Smooth muscle cell of the pulmonary artery (primary cell): ENCODE measurements around the gene SOAT2. TPM values are rescaled to one million over a fixed set of nuclear protein-coding genes. Genes with fewer than 3 reads are reported as not detected.

Experiments used
- total RNA-seq: library from RNA; depleted of rRNA; stranded (reverse); fragments of >200 nt; gene quantifications from 2 replicates; pipeline ENCODE4 v1.2.3, GENCODE V29; 2014

The SOAT2 gene
- not detected in 2 replicates for total RNA-seq

GRCh38 chr12:53102883-53103807, at the start of gene SOAT2:
Gene SOAT2 (plus strand): TSS chr12:53103486. CDS start chr12:53103578, 92 bp downstream.

DNA sequence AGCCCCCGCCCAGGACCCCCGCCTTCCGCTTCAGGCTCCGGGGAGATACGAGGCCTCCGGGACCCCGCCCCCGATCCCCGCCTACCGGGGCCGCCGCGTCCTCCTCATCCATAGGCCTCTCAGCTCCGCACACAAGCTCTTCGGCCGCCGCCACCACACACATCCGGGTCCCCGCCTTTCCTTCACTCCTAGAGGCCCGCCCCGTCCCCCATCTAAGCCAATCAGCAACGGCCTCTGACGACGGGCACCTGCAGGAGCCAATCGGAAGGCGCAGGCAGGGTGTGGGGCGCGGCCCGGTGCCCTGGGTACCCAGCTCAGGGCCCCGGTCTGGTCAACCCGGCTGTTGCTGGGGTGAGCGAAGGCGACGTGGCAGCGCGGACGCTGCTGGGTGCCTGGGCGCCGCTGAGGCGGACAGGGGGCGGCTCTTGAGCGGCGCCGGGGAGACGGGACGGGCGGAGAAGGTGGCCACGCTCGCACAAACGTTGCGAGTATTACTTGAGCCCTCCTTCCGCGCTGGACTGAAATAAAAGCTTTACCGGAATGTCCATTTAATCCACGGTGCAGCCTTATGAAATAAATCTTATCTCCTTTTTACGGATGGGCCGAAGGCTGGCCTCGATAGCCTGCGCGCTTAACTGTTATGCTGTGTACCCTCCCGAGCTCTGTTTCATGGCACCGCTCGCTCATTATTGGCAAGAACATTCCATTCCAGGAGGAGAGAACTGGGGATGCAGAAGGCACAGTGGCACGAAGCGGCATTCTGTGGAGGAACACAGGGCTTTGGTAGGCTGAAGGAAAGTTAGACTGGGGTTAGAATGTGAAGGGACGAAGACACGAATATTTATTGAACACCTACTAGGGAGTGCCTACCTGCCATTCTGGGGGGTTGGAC, 23.8 kb upstream of the SOAT2 start, which contains the start of gene SPRYD3:
Gene SPRYD3 (minus strand): TSS at position 165 of the 892 bp plus-strand sequence. CDS start 57 bp downstream, at position 108.

DNA sequence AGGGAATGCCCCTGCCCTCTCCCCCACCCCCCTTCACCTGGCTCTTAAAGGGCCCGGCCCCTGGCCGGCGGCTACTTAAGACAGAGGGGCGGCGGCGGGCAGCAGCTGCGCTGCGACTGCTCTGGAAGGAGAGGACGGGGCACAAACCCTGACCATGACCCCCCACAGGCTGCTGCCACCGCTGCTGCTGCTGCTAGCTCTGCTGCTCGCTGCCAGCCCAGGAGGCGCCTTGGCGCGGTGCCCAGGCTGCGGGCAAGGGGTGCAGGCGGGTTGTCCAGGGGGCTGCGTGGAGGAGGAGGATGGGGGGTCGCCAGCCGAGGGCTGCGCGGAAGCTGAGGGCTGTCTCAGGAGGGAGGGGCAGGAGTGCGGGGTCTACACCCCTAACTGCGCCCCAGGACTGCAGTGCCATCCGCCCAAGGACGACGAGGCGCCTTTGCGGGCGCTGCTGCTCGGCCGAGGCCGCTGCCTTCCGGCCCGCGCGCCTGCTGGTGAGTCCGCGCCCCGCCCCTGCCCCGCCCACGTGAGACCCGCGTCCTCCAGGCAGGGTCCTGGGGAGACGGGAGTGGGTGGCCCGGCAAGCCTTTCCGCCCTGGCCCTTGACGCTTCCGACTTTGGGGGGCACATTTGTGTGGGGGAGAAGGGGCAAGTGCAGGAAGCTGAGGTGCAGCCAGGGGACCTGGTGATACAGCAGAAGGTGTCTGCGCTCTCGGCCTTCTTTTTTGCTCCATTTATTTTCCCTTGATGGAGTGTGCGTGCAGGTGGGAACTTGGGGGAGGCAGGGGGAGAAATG, 5.5 kb upstream of the SOAT2 start, which contains the start of gene IGFBP6:
Gene IGFBP6 (plus strand): TSS at position 104 of the 790 bp plus-strand sequence. CDS start 51 bp downstream, at position 155.

Other genes starting within 250 kb of the SOAT2 start
- gene KRT8, start 198.4 kb upstream of the SOAT2 start, total RNA-seq = 9.3 and 32.5 TPM in 2 replicates
- gene KRT18, start 154.4 kb upstream of the SOAT2 start, total RNA-seq = 19.9 and 35.7 TPM in 2 replicates
- gene EIF4B, start 97.0 kb upstream of the SOAT2 start, total RNA-seq = 1,099 and 1,143 TPM in 2 replicates
- gene TNS2, start 53.4 kb upstream of the SOAT2 start, total RNA-seq = 38.4 and 61.1 TPM in 2 replicates
- 25.8 and 35.8 TPM in 2 replicates for gene SPRYD3, start 24.1 kb upstream of the SOAT2 start, total RNA-seq
- 417 and 460 TPM in 2 replicates for gene IGFBP6, start 5.8 kb upstream of the SOAT2 start, total RNA-seq
- 14.8 and 15.4 TPM in 2 replicates for gene ZNF740, start 77.2 kb downstream of the SOAT2 start, total RNA-seq
- gene CSAD, start 77.4 kb downstream of the SOAT2 start, total RNA-seq = 13.2 and 20.6 TPM in 2 replicates
- 0.40 and 0.52 TPM in 2 replicates for gene ITGB7, start 103.8 kb downstream of the SOAT2 start, total RNA-seq
- gene RARG, start 128.7 kb downstream of the SOAT2 start, total RNA-seq = 40.9 and 47.0 TPM in 2 replicates
- gene ESPL1, start 164.8 kb downstream of the SOAT2 start, total RNA-seq = 2.3 and 2.6 TPM in 2 replicates
- gene PFDN5, start 192.1 kb downstream of the SOAT2 start, total RNA-seq = 311 and 472 TPM in 2 replicates
- 32.3 and 40.7 TPM in 2 replicates for gene MYG1, start 196.2 kb downstream of the SOAT2 start, total RNA-seq
- gene AAAS, start 218.1 kb downstream of the SOAT2 start, total RNA-seq = 36.3 and 42.9 TPM in 2 replicates
- not detected in 2 replicates for gene SP7, start 232.9 kb downstream of the SOAT2 start, total RNA-seq